Naive thymus-derived CD4-positive, alpha-beta T cell (primary cell): ENCODE results near the gene LYZL4. TPM values are rescaled to one million over a fixed set of nuclear protein-coding genes. Genes with fewer than 3 reads are reported as not detected.

Experiments
- ATAC-seq: fragments of 150-1000 bp; cut with Tn5 transposase; 2 replicates; pipeline ENCODE4 v1.10.0; 2021; ENCODE audit warnings: mild to moderate bottlenecking, moderate library complexity
- CTCF ChIA-PET: fragments of 350-600 bp; sonication (Branson Sonifier 250); formaldehyde crosslinking; loops from one replicate; lab custom pipeline; 2021; ENCODE audit warnings: antibody characterized with exemption; lab: Charles Lee
- POLR2A ChIA-PET: fragments of 350-600 bp; sonication (Branson Sonifier 250); formaldehyde crosslinking; loops from one replicate; lab custom pipeline; 2021; ENCODE audit warnings: antibody characterized with exemption, inconsistent platforms; lab: Charles Lee
- DNase-seq, 9 donors: peaks; one replicate each; pipeline versions ENCODE4 v3.0.0 to v3.0.0-alpha.2; 2020 to 2022; ENCODE audit warnings: mixed read lengths in 1 of 9
- H3K27ac ChIP-seq: one replicate; pipeline ENCODE4 v1.7.0; 2013; ENCODE audit warnings: mild to moderate bottlenecking, low read depth, low read length, moderate library complexity
- H3K27me3 ChIP-seq, 2 donors: one replicate each; pipeline ENCODE4 v1.7.0; 2013; ENCODE audit warnings: low read length in 2 of 2, mild to moderate bottlenecking in 2 of 2, moderate library complexity in 2 of 2; ENCODE audit not compliant: control insufficient read depth in 2 of 2, insufficient read depth in 2 of 2
- H3K36me3 ChIP-seq, 3 experiments: 1 replicate in 2 of 3; 2 replicates in 1 of 3; pipeline ENCODE4 v1.7.0; 2013; ENCODE audit warnings: low read length in 3 of 3, mild to moderate bottlenecking in 3 of 3, moderate library complexity in 1 of 3; ENCODE audit not compliant: insufficient read depth in 3 of 3, control insufficient read depth in 2 of 3
- H3K4me1 ChIP-seq, 2 donors: one replicate each; pipeline ENCODE4 v1.7.0; 2013; ENCODE audit warnings: low read length in 2 of 2, mild to moderate bottlenecking in 2 of 2, moderate library complexity in 1 of 2; ENCODE audit not compliant: control insufficient read depth in 2 of 2, insufficient read depth in 2 of 2
- H3K4me3 ChIP-seq: 2 replicates; pipeline ENCODE4 v1.7.0; 2013; ENCODE audit warnings: mild to moderate bottlenecking, low read length
- H3K9me3 ChIP-seq, 3 experiments: 1 replicate in 2 of 3; 2 replicates in 1 of 3; pipeline ENCODE4 v1.7.0; 2013; ENCODE audit warnings: low read length in 3 of 3; ENCODE audit not compliant: control insufficient read depth in 2 of 3
- H3K27ac Mint-ChIP-seq, 9 donors: one replicate each; pipeline ENCODE4 v1.8.0; 2020 to 2022; ENCODE audit warnings: mixed read lengths in 9 of 9, mild to moderate bottlenecking in 8 of 9, moderate library complexity in 5 of 9, inconsistent platforms in 2 of 9
- H3K27me3 Mint-ChIP-seq, 5 donors: one replicate each; pipeline ENCODE4 v1.8.0; 2021 to 2022; ENCODE audit warnings: mixed read lengths in 5 of 5, mild to moderate bottlenecking in 1 of 5
- H3K36me3 Mint-ChIP-seq, 5 donors: one replicate each; pipeline ENCODE4 v1.8.0; 2020 to 2022; ENCODE audit warnings: mixed read lengths in 5 of 5, mild to moderate bottlenecking in 3 of 5, inconsistent platforms in 1 of 5
- H3K4me1 Mint-ChIP-seq, 7 donors: one replicate each; pipeline ENCODE4 v1.8.0; 2020 to 2022; ENCODE audit warnings: mixed read lengths in 7 of 7, mild to moderate bottlenecking in 3 of 7, inconsistent platforms in 1 of 7
- H3K4me3 Mint-ChIP-seq, 10 donors: one replicate each; pipeline ENCODE4 v1.8.0; 2020 to 2022; ENCODE audit warnings: mild to moderate bottlenecking in 10 of 10, mixed read lengths in 10 of 10, moderate library complexity in 6 of 10, inconsistent platforms in 2 of 10
- H3K9me3 Mint-ChIP-seq, 11 donors: one replicate each; pipeline ENCODE4 v1.8.0; 2020 to 2022; ENCODE audit warnings: mixed read lengths in 11 of 11, mild to moderate bottlenecking in 4 of 11, inconsistent platforms in 1 of 11, moderate library complexity in 1 of 11
- intact Hi-C, 2 donors: fragments of 100-400 bp; cut with micrococcal nuclease; formaldehyde crosslinking; loops; one replicate each; pipeline ENCODE4 v1.15.1; 2023
- polyA plus RNA-seq, 2 donors: library from polyadenylated mRNA; unstranded; fragments of 300-500 nt; fragmentation: Illumina TruSeq; gene quantifications; one replicate each; pipeline ENCODE4 v1.2.3, GENCODE V29; 2021
- total RNA-seq, 6 experiments: library from RNA in 5 of 6; stranded (reverse) in 5 of 6; gene quantifications; 1 replicate in 5 of 6; 2 replicates in 1 of 6; pipeline ENCODE4 v1.2.3 and lab custom pipeline; 2021 to 2026

Gene LYZL4
- total and polyA plus RNA-seq, 7 experiments from 2014 or later, result not detected

GRCh38 chr3:42440924-42441323, 30.5 kb upstream of the LYZL4 start:
- ATAC-seq (no peak), DNase-seq (no peak)
- Mint-ChIP-seq H3K4me1 (peaks cover 0 to 3% (median 0%) of the 10 kb centered on the region in 7 donors), H3K4me3 (no peak overlapping the region), H3K27me3 (peaks cover 0 to 13% (median 4%) of the 10 kb centered on the region in 5 donors), H3K27ac (no peak overlapping the region), H3K9me3 (no peaks in the 10 kb centered on the region), H3K36me3 (no peaks in the 10 kb centered on the region)
- H3K9me3 ChIP-seq, result no peaks in the 10 kb centered on the region
- intact Hi-C loops, result loop anchor here (5.0 kb wide), 4 partner anchors 54 to 1859 kb away; no protein-coding TSS in a partner anchor
- no peaks in the 10 kb centered on the region for H3K4me1 ChIP-seq
- ChIA-PET CTCF (interaction anchor here (3.2 kb wide), 1 partner anchor 193 kb away, joined by 22 read pairs; no protein-coding TSS in a partner anchor), POLR2A (no interaction called here)
- H3K36me3 ChIP-seq, result no peaks in the 10 kb centered on the region
- H3K27me3 ChIP-seq, result no peaks in the 10 kb centered on the region
- no peak overlapping the region for H3K4me3 ChIP-seq
- no peak overlapping the region for H3K27ac ChIP-seq

GRCh38 chr3:42439261-42440115, 29.1 kb upstream of the LYZL4 start:
- Mint-ChIP-seq H3K27me3 (peaks cover 0 to 11% (median 3%) of the 10 kb centered on the region in 5 donors), H3K9me3 (no peaks in the 10 kb centered on the region), H3K4me3 (no peak overlapping the region), H3K27ac (peak overlapping the region in 1 of 9 donors; percentile 7), H3K4me1 (peaks cover 0 to 3% (median 0%) of the 10 kb centered on the region in 7 donors), H3K36me3 (no peaks in the 10 kb centered on the region)
- ATAC-seq (no peak), DNase-seq (no peak)
- H3K27me3 ChIP-seq, result no peaks in the 10 kb centered on the region
- H3K27ac ChIP-seq, result no peak overlapping the region
- intact Hi-C loops, result loop anchor here (5.0 kb wide), 4 partner anchors 52 to 1857 kb away; no protein-coding TSS in a partner anchor
- no peaks in the 10 kb centered on the region for H3K36me3 ChIP-seq
- no peaks in the 10 kb centered on the region for H3K4me1 ChIP-seq
- no peaks in the 10 kb centered on the region for H3K9me3 ChIP-seq
- H3K4me3 ChIP-seq, result no peak overlapping the region
- POLR2A ChIA-PET, result no interaction called here
- CTCF ChIA-PET, result interaction anchor here (3.2 kb wide), 1 partner anchor 191 kb away, joined by 22 read pairs; no protein-coding TSS in a partner anchor

- ATAC-seq (no peak), DNase-seq (no peak)
- H3K9me3 Mint-ChIP-seq, result peaks cover 0 to 1% (median 0%) of the 10 kb centered on the region in 11 donors
- Histone ChIP-seq H3K4me1 (no peaks in the 10 kb centered on the region), H3K27ac (no peak overlapping the region), H3K27me3 (no peaks in the 10 kb centered on the region), H3K4me3 (no peak overlapping the region), H3K36me3 (no peaks in the 10 kb centered on the region), H3K9me3 (no peaks in the 10 kb centered on the region)
- ChIA-PET POLR2A (no interaction called here), CTCF (no interaction called here)
- H3K27ac Mint-ChIP-seq, result no peak overlapping the region
- intact Hi-C loops, result no loop called here
- peaks cover 0 to 7% (median 2%) of the 10 kb centered on the region in 5 donors for H3K27me3 Mint-ChIP-seq
- H3K4me3 Mint-ChIP-seq, result no peak overlapping the region
- H3K4me1 Mint-ChIP-seq, result peaks cover 0 to 1% (median 0%) of the 10 kb centered on the region in 7 donors
- no peaks in the 10 kb centered on the region for H3K36me3 Mint-ChIP-seq
These were observed 28.3 kb upstream of the LYZL4 start for GRCh38 chr3:42438758-42439157.

- Mint-ChIP-seq H3K4me1 (no peaks in the 10 kb centered on the region), H3K4me3 (no peak overlapping the region), H3K36me3 (no peaks in the 10 kb centered on the region), H3K9me3 (peaks cover 0 to 6% (median under 1%) of the 10 kb centered on the region in 11 donors), H3K27ac (no peak overlapping the region), H3K27me3 (peaks cover 0 to 6% (median 0%) of the 10 kb centered on the region in 5 donors)
- Histone ChIP-seq H3K27ac (no peak overlapping the region), H3K27me3 (no peaks in the 10 kb centered on the region), H3K4me3 (no peak overlapping the region), H3K4me1 (no peaks in the 10 kb centered on the region), H3K36me3 (no peaks in the 10 kb centered on the region), H3K9me3 (peaks cover 0 to 1% (median 0%) of the 10 kb centered on the region in 3 experiments)
- ATAC-seq, result no peak
- intact Hi-C loops, result no loop called here
- ChIA-PET CTCF (no interaction called here), POLR2A (no interaction called here)
- no peak for DNase-seq
These were observed 27.8 kb upstream of the LYZL4 start for GRCh38 chr3:42438193-42438592.

GRCh38 chr3:42434777-42435380, 24.5 kb upstream of the LYZL4 start:
- Histone ChIP-seq H3K27me3 (no peaks in the 10 kb centered on the region), H3K27ac (no peak overlapping the region), H3K9me3 (peaks cover 0 to 12% (median 0%) of the 10 kb centered on the region in 3 experiments), H3K4me3 (no peak overlapping the region), H3K36me3 (no peaks in the 10 kb centered on the region), H3K4me1 (no peaks in the 10 kb centered on the region)
- ATAC-seq (no peak), DNase-seq (no peak)
- no peak overlapping the region for H3K4me3 Mint-ChIP-seq
- peaks cover 0 to 15% (median 4%) of the 10 kb centered on the region in 5 donors for H3K36me3 Mint-ChIP-seq
- intact Hi-C loops, result no loop called here
- POLR2A ChIA-PET, result interaction anchor here (0.7 kb wide), 1 partner anchor 650 kb away, joined by 4 read pairs; no protein-coding TSS in a partner anchor
- H3K9me3 Mint-ChIP-seq, result peaks cover 8 to 26% (median 11%) of the 10 kb centered on the region in 11 donors
- H3K27me3 Mint-ChIP-seq, result peaks cover 0 to 9% (median 0%) of the 10 kb centered on the region in 5 donors
- no peaks in the 10 kb centered on the region for H3K4me1 Mint-ChIP-seq
- CTCF ChIA-PET, result interaction anchor here (1.8 kb wide), 1 partner anchor 186 kb away, joined by 10 read pairs; no protein-coding TSS in a partner anchor
- H3K27ac Mint-ChIP-seq, result no peak overlapping the region

GRCh38 chr3:42432485-42432884, 22.1 kb upstream of the LYZL4 start:
- no peak overlapping the region for H3K4me3 Mint-ChIP-seq
- no peak overlapping the region for H3K27ac Mint-ChIP-seq
- Histone ChIP-seq H3K27ac (no peak overlapping the region), H3K4me1 (no peaks in the 10 kb centered on the region), H3K4me3 (no peak overlapping the region), H3K9me3 (peaks cover 0 to 12% (median 0%) of the 10 kb centered on the region in 3 experiments), H3K36me3 (no peaks in the 10 kb centered on the region), H3K27me3 (no peaks in the 10 kb centered on the region)
- intact Hi-C loops, result no loop called here
- no peak for ATAC-seq
- CTCF ChIA-PET, result no interaction called here
- peaks cover 0 to 15% (median 4%) of the 10 kb centered on the region in 5 donors for H3K36me3 Mint-ChIP-seq
- POLR2A ChIA-PET, result no interaction called here
- DNase-seq, result no peak
- H3K27me3 Mint-ChIP-seq, result peaks cover 0 to 18% (median 4%) of the 10 kb centered on the region in 5 donors
- peaks cover 8 to 27% (median 11%) of the 10 kb centered on the region in 11 donors for H3K9me3 Mint-ChIP-seq
- H3K4me1 Mint-ChIP-seq, result no peaks in the 10 kb centered on the region
